Keratinocyte (primary cell): ENCODE results near the gene GDF2. TPM values are rescaled to one million over a fixed set of nuclear protein-coding genes. Genes with fewer than 3 reads are reported as not detected.

ENCODE experiments used
- DNase-seq: peaks from one replicate; pipeline ENCODE4 v3.0.0-alpha.2; 2011; ENCODE audit warnings: low read depth, missing footprints, low spot score
- FAIRE-seq: peaks from 2 replicates; lab custom pipeline; 2011; peaks lifted over from hg19 to GRCh38; lab: Jason Lieb, UNC
- H2AFZ ChIP-seq: 2 replicates; pipeline ENCODE4 v1.6.0; 2012; ENCODE audit warnings: low read length, control low read depth, inconsistent platforms; ENCODE audit not compliant: control insufficient read depth
- H3K27ac ChIP-seq: 2 replicates; pipeline ENCODE4 v1.5.1; 2011; ENCODE audit warnings: low read length; ENCODE audit not compliant: control insufficient read depth, insufficient read depth
- H3K27me3 ChIP-seq: 3 replicates; pipeline ENCODE4 v1.6.0; 2011; ENCODE audit warnings: low read length; ENCODE audit not compliant: control insufficient read depth, insufficient read depth; ENCODE audit errors: extremely low read depth
- H3K36me3 ChIP-seq, 2 experiments: 2 replicates in 1 of 2; 3 replicates in 1 of 2; pipeline ENCODE4 v1.5.1; 2011; ENCODE audit warnings: low read length in 2 of 2, mild to moderate bottlenecking in 1 of 2; ENCODE audit not compliant: control insufficient read depth in 2 of 2, insufficient read depth in 2 of 2; ENCODE audit errors: extremely low read depth in 1 of 2
- H3K4me1 ChIP-seq: 3 replicates; pipeline ENCODE4 v1.5.1; 2011; ENCODE audit warnings: low read length; ENCODE audit not compliant: control insufficient read depth, insufficient read depth; ENCODE audit errors: extremely low read depth
- H3K4me2 ChIP-seq: 3 replicates; pipeline ENCODE4 v1.6.0; 2011; ENCODE audit warnings: low read depth, low read length; ENCODE audit not compliant: control insufficient read depth, insufficient read depth; ENCODE audit errors: extremely low read depth
- H3K4me3 ChIP-seq, 3 experiments: fragments of 200-600 bp in 1 of 3; sonication (generic) in 1 of 3; 2 replicates in 2 of 3; 3 replicates in 1 of 3; pipeline ENCODE4 v1.5.1; 2011 to 2016; ENCODE audit warnings: low read length in 3 of 3, mild to moderate bottlenecking in 3 of 3, control low read depth in 2 of 3, inconsistent platforms in 1 of 3, low read depth in 1 of 3, mixed read lengths in 1 of 3, mixed run types in 1 of 3, moderate library complexity in 1 of 3; ENCODE audit not compliant: control insufficient read depth in 2 of 3, insufficient read depth in 2 of 3; ENCODE audit errors: extremely low read depth in 1 of 3
- H3K79me2 ChIP-seq: 2 replicates; pipeline ENCODE4 v1.6.0; 2012; ENCODE audit warnings: low read length; ENCODE audit not compliant: control insufficient read depth, insufficient read depth
- H3K9ac ChIP-seq: 3 replicates; pipeline ENCODE4 v1.6.0; 2011; ENCODE audit warnings: low read length; ENCODE audit not compliant: control insufficient read depth, insufficient read depth; ENCODE audit errors: extremely low read depth
- H3K9me1 ChIP-seq: 3 replicates; pipeline ENCODE4 v1.6.0; 2011; ENCODE audit warnings: low read length; ENCODE audit not compliant: control insufficient read depth, insufficient read depth; ENCODE audit errors: extremely low read depth
- H3K9me3 ChIP-seq: 2 replicates; pipeline ENCODE4 v1.5.1; 2012; ENCODE audit warnings: low read depth, low read length; ENCODE audit not compliant: control insufficient read depth
- H4K20me1 ChIP-seq: 3 replicates; pipeline ENCODE4 v1.6.0; 2011; ENCODE audit warnings: low read length; ENCODE audit not compliant: control insufficient read depth, insufficient read depth; ENCODE audit errors: extremely low read depth
- CTCF ChIP-seq, 3 experiments: IDR thresholded peaks in 1 of 3; conservative IDR thresholded peaks in 1 of 3; optimal IDR thresholded peaks in 1 of 3; 2 replicates in 2 of 3; 3 replicates in 1 of 3; pipeline versions ENCODE3 to v1.5.1; 2011; ENCODE audit warnings: low read length in 3 of 3, mild to moderate bottlenecking in 3 of 3, moderate library complexity in 2 of 3, control low read depth in 1 of 3, inconsistent platforms in 1 of 3; ENCODE audit not compliant: insufficient read depth in 2 of 3; ENCODE audit errors: extremely low read depth in 1 of 3
- EZH2 ChIP-seq: IDR thresholded peaks from one replicate; pipeline ENCODE4 v1.6.1; 2012; ENCODE audit warnings: inconsistent platforms, mild to moderate bottlenecking, low read length, moderate library complexity
- dilution Hi-C: fragments of 300-500 bp; cut with MboI; formaldehyde crosslinking; loops from one replicate; pipeline ENCODE4 v1.7.0; 2020; ENCODE audit warnings: low sequenced_read_pairs; ENCODE audit not compliant: extremely low pct_ligation_motif_present
- polyA plus RNA-seq, 5 experiments: library from polyadenylated mRNA; depleted of rRNA in 3 of 5; stranded (reverse) in 3 of 5; stranded (forward) in 1 of 5; unstranded in 1 of 5; fragments of >200 nt; gene quantifications; 1 replicate in 1 of 5; 2 replicates in 3 of 5; 3 replicates in 1 of 5; pipeline versions ENCODE4 v1.2.1 to v1.2.3, GENCODE V29; 2011 to 2012; ENCODE audit warnings: missing spikeins in 2 of 5, low read depth in 1 of 5, low replicate concordance in 1 of 5

Gene GDF2
- polyA plus RNA-seq, 1 donor (not counting 4 experiments of a cell fraction or from before 2014, with no cell fraction given) = not detected

DNA sequence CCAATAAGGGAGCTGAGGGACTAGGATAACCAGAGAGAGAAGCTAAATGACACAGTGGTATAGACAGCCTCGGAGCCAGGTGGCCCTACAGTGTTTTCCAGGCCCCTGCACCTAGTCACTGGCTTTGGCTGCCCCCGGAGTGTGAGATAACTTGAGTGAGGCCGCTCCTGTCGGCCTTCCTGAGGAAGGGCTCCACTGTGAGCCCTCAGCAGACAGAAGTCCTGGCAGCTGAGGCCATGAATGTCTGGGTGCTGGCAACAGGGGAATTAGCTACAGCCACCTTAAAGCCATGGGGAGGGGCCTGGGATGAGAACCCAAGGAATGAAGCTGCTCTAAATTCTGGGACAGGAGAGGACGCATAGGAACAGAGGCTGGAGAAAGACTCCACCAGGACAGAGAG, 26.8 kb upstream of the GDF2 start:
- H3K9me1 ChIP-seq = no peaks in the 10 kb centered on the region
- no peak for TF ChIP-seq CTCF (optimal IDR thresholded peaks at IDR 0.05 in 1 of 3, IDR thresholded peaks at IDR 0.05 in 1 of 3, conservative IDR thresholded peaks at IDR 0.05 in 1 of 3; ENCODE audit: extremely low read depth in 1 of 3, insufficient read depth in 2 of 3, low read length in 3 of 3)
- dilution Hi-C loops = no loop called here
- no peak overlapping the region for H3K27ac ChIP-seq
- H3K27me3 ChIP-seq = peaks cover 40% of the 10 kb centered on the region
- no peaks in the 10 kb centered on the region for H4K20me1 ChIP-seq
- H3K79me2 ChIP-seq = no peaks in the 10 kb centered on the region
- no peak for FAIRE-seq
- no peaks in the 10 kb centered on the region for H3K36me3 ChIP-seq
- no peaks in the 10 kb centered on the region for H3K9me3 ChIP-seq
- no peak overlapping the region for H3K4me3 ChIP-seq
- no peaks in the 10 kb centered on the region for H3K4me1 ChIP-seq
- no peak for DNase-seq
- H3K4me2 ChIP-seq = no peak overlapping the region
- H2AFZ ChIP-seq = no peak overlapping the region
- no peak overlapping the region for H3K9ac ChIP-seq

GRCh38 chr10:47296156-47296894, 25.9 kb upstream of the GDF2 start:
- H3K36me3 ChIP-seq = no peaks in the 10 kb centered on the region
- DNase-seq = no peak
- H3K4me1 ChIP-seq = no peaks in the 10 kb centered on the region
- no peak overlapping the region for H3K4me3 ChIP-seq
- no peak overlapping the region for H3K9ac ChIP-seq
- peaks cover 49% of the 10 kb centered on the region for H3K27me3 ChIP-seq
- no peak for FAIRE-seq
- H3K79me2 ChIP-seq = no peaks in the 10 kb centered on the region
- TF ChIP-seq CTCF (optimal IDR thresholded peaks at IDR 0.05 in 1 of 3, IDR thresholded peaks at IDR 0.05 in 1 of 3, conservative IDR thresholded peaks at IDR 0.05 in 1 of 3; ENCODE audit: extremely low read depth in 1 of 3, insufficient read depth in 2 of 3, low read length in 3 of 3) (no peak), EZH2 (no peak)
- dilution Hi-C loops = no loop called here
- no peak overlapping the region for H3K4me2 ChIP-seq
- no peaks in the 10 kb centered on the region for H3K9me1 ChIP-seq
- H3K9me3 ChIP-seq = no peaks in the 10 kb centered on the region
- no peak overlapping the region for H2AFZ ChIP-seq
- H4K20me1 ChIP-seq = no peaks in the 10 kb centered on the region
- no peak overlapping the region for H3K27ac ChIP-seq
